IPS-NIHi7 (cell line): ENCODE data around the gene GARNL3.

Source experiments
- DNase-seq: peaks from one replicate; pipeline ENCODE4 v3.0.0; 2012; ENCODE audit warnings: mixed read lengths; ENCODE audit errors: extremely low spot score

Gene GARNL3

GRCh38 chr9:127347831-127348776 lies 83.5 kb downstream of the GARNL3 start:
- DNase-seq: no peak

GRCh38 chr9:127349483-127350113 lies 85.0 kb downstream of the GARNL3 start:
- DNase-seq: no peak

GRCh38 chr9:127351182-127352166 lies 86.9 kb downstream of the GARNL3 start:
- DNase-seq: no peak

- peak; percentile 63 for DNase-seq
Observed at GRCh38 chr9:127353882-127354281, 89.3 kb downstream of the GARNL3 start.

GRCh38 chr9:127356906-127357305 lies 92.3 kb downstream of the GARNL3 start:
- no peak for DNase-seq

GRCh38 chr9:127358023-127358535 lies 93.5 kb downstream of the GARNL3 start:
- DNase-seq: no peak

GRCh38 chr9:127358770-127359169 lies 94.2 kb downstream of the GARNL3 start:
- DNase-seq: no peak

- no peak for DNase-seq
Observed at GRCh38 chr9:127360250-127360649, 95.7 kb downstream of the GARNL3 start.

GRCh38 chr9:127360829-127361228 lies 96.3 kb downstream of the GARNL3 start:
- DNase-seq: peak; percentile 87

GRCh38 chr9:127361561-127361960 lies 97.0 kb downstream of the GARNL3 start:
- no peak for DNase-seq

GRCh38 chr9:127362829-127363228 lies 98.3 kb downstream of the GARNL3 start:
- DNase-seq: no peak

GRCh38 chr9:127365461-127365860 lies 100.9 kb downstream of the GARNL3 start:
- DNase-seq: no peak

- no peak for DNase-seq
Observed at GRCh38 chr9:127366594-127366993, 102.0 kb downstream of the GARNL3 start.

- no peak for DNase-seq
Observed at GRCh38 chr9:127368852-127369402, 104.4 kb downstream of the GARNL3 start.

GRCh38 chr9:127369428-127369827 lies 104.9 kb downstream of the GARNL3 start:
- no peak for DNase-seq

GRCh38 chr9:127370147-127370579 lies 105.6 kb downstream of the GARNL3 start:
- no peak for DNase-seq

GRCh38 chr9:127370672-127371648 lies 106.4 kb downstream of the GARNL3 start:
- no peak for DNase-seq

GRCh38 chr9:127380479-127380878 lies 115.9 kb downstream of the GARNL3 start:
- no peak for DNase-seq

- DNase-seq: no peak
Observed at GRCh38 chr9:127382541-127382940, 118.0 kb downstream of the GARNL3 start.
